HG02852 (cell line): ENCODE results near the gene GALE.
A peak's percentile ranks its signal among the peaks of the same experiment; 100 is the strongest.
"Not testable (repeated sequence)": the region's sequence is repeated elsewhere in the genome, so short reads cannot be mapped to it uniquely, and the experiment has no call there.

ENCODE experiments used
- ATAC-seq: cut with Tn5 transposase; IDR thresholded peaks from one replicate; pipeline ENCODE4 v1.9.1; 2021; ENCODE audit warnings: mild to moderate bottlenecking, moderate library complexity; ENCODE audit not compliant: unreplicated experiment

Gene GALE

DNA sequence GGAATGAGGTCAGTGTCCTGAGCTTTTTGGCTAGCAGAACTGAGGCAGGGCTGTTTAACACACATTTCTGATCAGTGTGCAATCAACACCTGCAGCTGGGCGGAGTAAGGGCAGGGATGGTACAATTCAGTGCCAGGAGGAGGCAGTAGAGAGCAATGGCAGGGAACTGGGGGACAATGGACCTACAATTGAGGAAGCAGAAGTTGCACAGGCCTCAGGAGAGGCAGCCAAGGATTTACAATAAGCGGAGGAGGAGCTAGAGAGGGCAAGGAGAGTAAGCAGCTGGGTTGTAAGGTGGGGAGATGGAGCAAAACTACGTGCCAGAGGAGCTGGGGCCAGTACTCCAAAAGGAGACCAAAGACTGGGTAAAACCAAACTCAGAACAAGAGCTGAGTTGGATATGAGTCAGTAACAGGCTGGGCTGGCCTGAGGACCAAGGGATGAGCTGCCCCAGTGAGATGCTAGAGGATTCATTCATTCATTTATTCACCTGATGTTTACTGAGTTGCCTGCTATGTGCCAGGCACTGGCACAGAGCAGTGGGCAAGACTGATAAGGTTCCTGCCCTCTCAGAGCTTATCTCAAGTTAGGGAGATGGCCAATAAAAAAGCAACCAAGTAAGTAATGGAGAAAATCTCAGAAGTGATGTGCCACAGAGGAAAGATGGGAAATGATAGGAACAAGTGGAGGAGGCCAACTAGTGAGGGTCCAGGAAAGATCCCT is 10.4 kb upstream of the GALE start:
- ATAC-seq: peak; percentile 64

- ATAC-seq: peak; percentile 59
These were observed 9.2 kb upstream of the GALE start for GRCh38 chr1:23809751-23810171.

- no peak for ATAC-seq
These were observed 6.9 kb upstream of the GALE start for GRCh38 chr1:23807453-23807852.

- no peak for ATAC-seq
These were observed 5.7 kb upstream of the GALE start for GRCh38 chr1:23806280-23806679.

- no peak for ATAC-seq
These were observed 4.5 kb upstream of the GALE start for GRCh38 chr1:23805025-23805424.

DNA sequence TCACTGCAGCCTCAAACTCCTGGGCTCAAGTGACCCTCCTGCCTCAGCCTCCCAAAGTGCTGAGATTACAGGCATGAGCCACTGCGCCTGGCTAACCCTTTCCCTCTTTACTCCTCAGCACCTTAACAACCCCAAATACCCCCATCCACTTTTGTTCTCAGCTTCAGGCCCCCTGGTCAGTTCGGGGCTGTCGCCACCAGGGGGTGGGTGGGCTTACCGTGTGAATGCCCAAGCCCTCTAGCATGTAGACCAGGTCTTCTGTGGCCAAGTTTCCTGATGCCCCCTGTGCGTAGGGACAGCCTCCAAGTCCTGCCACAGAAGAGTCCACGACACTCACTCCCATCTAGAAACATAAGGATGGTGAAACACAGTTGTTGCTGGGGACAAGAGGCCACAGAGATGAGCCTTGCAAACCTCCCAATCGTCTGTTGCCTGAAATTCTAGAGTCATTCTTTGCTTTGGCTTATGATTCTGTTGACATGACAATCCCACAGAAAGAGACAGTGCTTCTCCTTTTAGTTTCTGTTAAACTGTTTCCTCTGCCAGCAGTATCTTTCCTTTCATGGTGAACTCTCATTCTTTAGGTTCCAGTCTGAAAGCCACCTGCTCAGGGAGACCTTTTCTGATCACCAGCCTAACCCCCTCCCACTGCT is 3.8 kb upstream of the GALE start:
- no peak for ATAC-seq

DNA sequence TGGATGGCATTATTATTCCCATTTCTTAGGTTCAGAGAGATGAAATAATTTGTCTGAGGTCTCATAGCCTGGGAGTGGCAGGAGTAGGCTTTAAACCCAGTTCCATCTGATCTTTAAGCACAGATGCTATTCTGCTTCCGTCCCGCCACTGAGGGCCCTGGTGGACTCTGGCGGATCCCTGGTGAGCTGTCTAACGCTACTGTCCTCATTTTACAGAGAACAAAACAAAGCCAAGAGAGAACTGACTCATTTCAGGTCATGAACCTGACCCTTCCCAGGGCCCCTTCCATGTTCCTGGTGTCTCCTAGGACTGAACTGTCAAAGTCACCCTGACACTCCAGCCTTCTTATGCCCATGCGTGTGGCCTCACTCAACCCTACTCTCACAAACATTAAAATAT is 3.1 kb upstream of the GALE start:
- no peak for ATAC-seq

DNA sequence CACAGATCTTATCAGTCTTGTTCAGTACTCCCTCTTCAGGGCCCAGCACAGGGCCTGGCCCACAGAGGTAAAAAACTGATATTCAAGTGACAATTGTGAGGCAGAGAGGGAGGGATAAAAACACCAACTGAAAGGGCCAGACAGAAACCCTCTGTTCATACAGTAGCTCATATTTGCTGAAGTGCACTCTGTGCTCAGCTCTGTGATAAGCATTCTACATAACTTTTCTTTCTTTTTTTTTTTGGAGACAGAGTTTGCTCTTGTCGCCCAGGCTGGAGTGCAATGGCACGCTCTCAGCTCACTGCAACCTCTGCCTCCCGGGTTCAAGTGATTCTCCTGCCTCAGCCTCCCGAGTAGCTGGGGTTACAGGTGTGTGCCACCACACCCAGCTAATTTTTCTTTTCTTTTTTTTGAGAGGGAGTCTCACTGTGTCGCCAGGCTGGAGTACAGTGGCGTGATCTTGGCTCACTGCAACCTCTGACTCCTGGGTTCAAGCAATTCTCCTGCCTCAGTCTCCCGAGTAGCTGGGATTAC is 2.3 kb upstream of the GALE start:
- ATAC-seq: not testable (repeated sequence)

- ATAC-seq: no peak
These were observed 1.3 kb upstream of the GALE start for GRCh38 chr1:23801876-23802275.

- ATAC-seq: no peak
These were observed 789 bp upstream of the GALE start for GRCh38 chr1:23801338-23801748.

DNA sequence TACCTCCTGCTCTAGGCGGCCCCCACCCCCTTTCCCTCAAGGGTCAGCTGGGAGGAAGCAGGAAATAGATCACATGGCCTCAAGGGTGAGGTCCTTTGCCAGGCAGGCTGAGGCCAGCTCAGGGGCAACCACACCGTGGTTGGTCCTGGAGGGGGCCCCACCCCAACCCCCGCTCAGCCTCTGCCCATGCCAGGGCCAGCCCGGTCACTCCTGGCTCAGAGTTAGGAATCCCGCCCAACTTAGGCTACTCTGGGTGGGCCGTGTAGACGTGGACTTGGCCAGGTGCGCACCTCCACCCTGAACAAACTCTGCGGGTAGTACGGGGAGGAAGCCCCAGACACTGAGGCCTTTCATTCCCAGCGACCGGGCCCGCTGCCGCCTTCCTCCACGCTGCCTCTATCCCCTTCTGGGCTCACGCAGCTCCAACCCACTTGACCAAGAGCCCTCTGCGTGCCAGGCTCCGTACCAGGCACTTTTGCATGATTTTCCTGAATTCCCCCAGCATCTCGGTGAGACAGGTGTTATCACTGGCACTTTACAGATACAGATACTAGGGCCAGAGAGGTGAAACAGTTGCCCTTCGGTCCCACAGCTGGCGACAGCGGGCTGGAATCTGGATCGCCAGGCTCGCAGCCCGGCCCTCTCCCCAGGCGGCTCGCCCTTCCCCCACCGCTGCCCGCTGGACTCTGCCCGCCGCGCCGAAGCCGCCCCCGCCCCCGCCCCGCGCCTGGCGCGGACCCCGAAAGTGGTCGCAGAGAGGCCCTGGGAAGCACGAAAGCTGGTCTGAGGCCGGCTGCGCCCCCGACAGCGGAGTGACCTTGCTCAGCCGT is 769 bp downstream of the GALE start:
- ATAC-seq: peak; percentile 5

DNA sequence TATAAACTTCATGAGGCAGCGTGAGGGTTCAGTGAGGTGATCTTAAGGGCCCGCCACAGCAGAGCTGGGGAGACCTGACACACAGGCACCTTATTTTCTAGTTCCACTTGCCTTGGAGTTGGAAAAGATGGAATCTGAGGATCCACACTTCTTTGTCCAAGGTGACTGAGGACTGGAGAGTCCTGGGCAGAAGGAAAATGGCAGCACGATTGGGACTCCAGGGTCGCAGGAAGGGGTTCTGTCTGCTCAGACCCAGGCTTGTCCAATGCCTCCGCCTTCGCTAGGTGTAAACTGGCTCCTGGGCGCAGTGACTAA is 1.3 kb downstream of the GALE start:
- no peak for ATAC-seq

DNA sequence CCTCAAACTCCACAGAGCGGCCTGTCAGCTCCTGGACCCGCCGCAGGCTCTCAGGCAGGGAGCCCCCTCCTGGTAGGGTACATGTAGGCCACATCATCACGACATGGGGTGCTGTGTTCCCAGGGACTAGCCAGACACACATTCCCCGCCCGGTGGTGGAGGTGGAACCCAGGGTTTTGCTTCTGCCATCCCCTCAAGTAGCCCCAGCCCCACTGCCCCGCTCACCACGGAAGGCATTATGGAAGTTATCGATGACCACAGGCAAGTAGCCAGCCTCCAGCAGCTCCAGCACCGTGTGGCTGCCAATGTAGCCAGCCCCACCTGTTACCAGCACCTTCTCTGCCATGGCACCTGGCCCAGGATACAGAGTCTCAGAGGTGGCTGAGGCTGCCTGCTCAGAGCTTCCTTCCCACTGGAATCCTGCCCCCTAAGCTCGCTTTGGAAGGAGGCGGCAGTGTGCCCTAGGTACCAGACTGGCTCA is 1.9 kb downstream of the GALE start:
- ATAC-seq: no peak

DNA sequence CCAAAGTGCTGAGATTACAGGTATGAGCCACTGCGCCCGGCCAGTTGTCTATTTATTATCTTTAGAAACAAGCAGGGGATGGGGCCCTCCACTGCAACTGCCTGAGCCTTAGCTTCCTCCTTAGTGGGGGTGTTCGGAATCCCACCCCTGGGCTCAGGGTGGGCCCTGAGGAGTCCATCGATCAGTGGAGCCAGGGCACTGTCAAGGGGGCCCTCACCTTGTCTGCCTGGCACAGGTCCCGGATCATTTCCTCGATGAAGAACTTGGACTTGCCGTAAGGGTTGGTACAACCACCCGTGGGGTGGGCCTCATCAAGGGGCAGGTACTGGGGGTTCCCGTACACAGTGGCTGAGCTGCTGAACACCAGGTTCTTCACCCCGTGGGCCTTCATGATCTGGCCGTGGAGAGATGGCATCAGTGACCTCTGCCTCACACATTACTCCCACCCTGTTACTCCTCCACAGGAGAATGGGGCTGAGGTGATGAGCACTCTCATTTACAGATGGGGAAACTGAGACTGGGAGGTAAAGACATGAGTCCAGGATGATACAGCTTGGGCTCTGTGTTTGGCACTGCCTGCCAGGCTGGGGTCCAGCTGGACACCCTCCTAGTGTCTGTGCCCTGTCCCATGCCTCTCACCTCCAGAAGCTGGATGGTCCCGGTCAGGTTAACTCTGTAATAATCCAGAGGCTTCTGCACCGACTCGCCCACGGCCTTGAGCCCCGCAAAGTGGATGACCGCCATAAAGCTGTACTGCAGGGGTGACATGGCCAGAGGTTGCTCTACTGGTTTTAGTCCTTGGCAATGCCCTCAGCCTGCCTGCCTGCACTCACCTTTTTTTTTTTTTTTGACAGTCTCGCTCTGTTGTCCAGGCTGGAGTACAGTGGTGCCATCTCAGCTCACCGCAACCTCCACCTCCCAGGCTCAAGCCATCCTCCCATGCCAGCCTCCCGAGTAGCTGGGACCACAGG is 2.8 kb downstream of the GALE start:
- ATAC-seq: no peak

- no peak for ATAC-seq
These were observed 3.9 kb downstream of the GALE start for GRCh38 chr1:23796466-23797271.

- no peak for ATAC-seq
These were observed 4.7 kb downstream of the GALE start for GRCh38 chr1:23795676-23796465.

DNA sequence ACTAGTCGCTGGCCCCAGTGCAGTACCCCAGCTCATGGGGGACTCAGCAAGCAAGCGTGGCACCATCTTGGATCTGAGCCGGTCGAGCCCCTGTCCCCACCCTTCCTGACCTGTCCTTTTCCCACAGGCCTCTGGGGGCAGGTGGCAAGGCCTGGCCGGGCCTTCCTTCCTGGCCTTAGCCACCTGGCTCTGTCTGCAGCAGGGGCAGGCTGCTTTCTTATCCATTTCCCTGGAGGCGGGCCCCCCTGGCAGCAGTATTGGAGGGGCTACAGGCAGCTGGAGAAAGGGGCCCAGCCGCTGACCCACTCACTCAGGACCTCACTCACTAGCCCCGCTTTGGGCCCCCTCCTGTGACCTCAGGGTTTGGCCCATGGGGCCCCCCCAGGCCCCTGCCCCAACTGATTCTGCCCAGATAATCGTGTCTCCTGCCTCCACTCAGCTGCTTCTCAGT is 5.8 kb downstream of the GALE start:
- ATAC-seq: not testable (repeated sequence)

- no peak for ATAC-seq
These were observed 6.5 kb downstream of the GALE start for GRCh38 chr1:23793861-23794731.
